CD4-positive, alpha-beta T cell (primary cell): Measurements from ENCODE around the gene CCDC87. TPM values are rescaled to one million over a fixed set of nuclear protein-coding genes. Genes with fewer than 3 reads are reported as not detected.

Source experiments
- ATAC-seq: fragments of 200-7000 bp; cut with Tn5 transposase; one replicate; pipeline ENCODE4 v1.10.0; 2022; ENCODE audit warnings: mild to moderate bottlenecking; ENCODE audit not compliant: poor library complexity
- CTCF ChIA-PET: fragments of 350-600 bp; sonication (Branson Sonifier 250); formaldehyde crosslinking; loops from one replicate; lab custom pipeline; 2021; ENCODE audit warnings: antibody characterized with exemption, inconsistent platforms; lab: Charles Lee
- POLR2A ChIA-PET: fragments of 350-600 bp; sonication (Branson Sonifier 250); formaldehyde crosslinking; loops from one replicate; lab custom pipeline; 2021; ENCODE audit warnings: antibody characterized with exemption, inconsistent platforms; lab: Charles Lee
- DNase-seq, 14 experiments: peaks; one replicate each; pipeline ENCODE4 v3.0.0-alpha.2; 2013 to 2020; ENCODE audit warnings: mixed read lengths in 2 of 14
- H3K27ac ChIP-seq, 2 donors: one replicate each; pipeline versions ENCODE4 v1.5.1 to v1.7.0; 2013; ENCODE audit warnings: low read length in 2 of 2, low read depth in 1 of 2, mild to moderate bottlenecking in 1 of 2
- H3K27me3 ChIP-seq, 2 experiments: 1 replicate in 1 of 2; 2 replicates in 1 of 2; pipeline versions ENCODE4 v1.6.1 to v1.7.0; 2013; ENCODE audit warnings: low read length in 2 of 2, control low read depth in 1 of 2, mild to moderate bottlenecking in 1 of 2, moderate library complexity in 1 of 2; ENCODE audit not compliant: insufficient read depth in 2 of 2, control insufficient read depth in 1 of 2
- H3K36me3 ChIP-seq: one replicate; pipeline ENCODE4 v1.6.1; 2013; ENCODE audit warnings: low read length, control low read depth; ENCODE audit not compliant: insufficient read depth
- H3K4me1 ChIP-seq: one replicate; pipeline ENCODE4 v1.6.1; 2013; ENCODE audit warnings: low read length, control low read depth; ENCODE audit not compliant: insufficient read depth
- H3K4me3 ChIP-seq: one replicate; pipeline ENCODE4 v1.5.1; 2013; ENCODE audit warnings: mild to moderate bottlenecking, low read length, moderate library complexity
- H3K9me3 ChIP-seq, 2 experiments: 1 replicate in 1 of 2; 2 replicates in 1 of 2; pipeline versions ENCODE4 v1.6.1 to v1.7.0; 2013; ENCODE audit warnings: low read length in 2 of 2, mild to moderate bottlenecking in 2 of 2, control low read depth in 1 of 2, moderate library complexity in 1 of 2; ENCODE audit not compliant: control insufficient read depth in 1 of 2, insufficient read depth in 1 of 2
- H3K27ac Mint-ChIP-seq: one replicate; pipeline ENCODE4 v1.8.0; 2020; ENCODE audit warnings: mixed read lengths
- H3K27me3 Mint-ChIP-seq: one replicate; pipeline ENCODE4 v1.8.0; 2021; ENCODE audit warnings: mixed read lengths
- H3K36me3 Mint-ChIP-seq: one replicate; pipeline ENCODE4 v1.8.0; 2021; ENCODE audit warnings: low read depth, mixed read lengths
- H3K4me1 Mint-ChIP-seq: one replicate; pipeline ENCODE4 v1.8.0; 2021; ENCODE audit warnings: low read depth, mixed read lengths
- H3K4me3 Mint-ChIP-seq: one replicate; pipeline ENCODE4 v1.8.0; 2020; ENCODE audit warnings: mild to moderate bottlenecking, mixed read lengths
- H3K9me3 Mint-ChIP-seq: one replicate; pipeline ENCODE4 v1.8.0; 2020; ENCODE audit warnings: mixed read lengths
- intact Hi-C, 2 experiments: fragments of 100-400 bp; cut with DNase I in 1 of 2; cut with micrococcal nuclease in 1 of 2; formaldehyde crosslinking; loops; one replicate each; pipeline versions ENCODE4 v1.15.1 to v1.9.0; 2023 to 2025; cut with DNase I, micrococcal nuclease
- total RNA-seq, 174 experiments: library from RNA in 2 of 174; stranded (reverse) in 2 of 174; gene quantifications; one replicate each; pipeline ENCODE4 v1.2.3 and lab custom pipeline; 2021 to 2026
- TF ChIP-seq, protein P1 (sequence below): fragments of 200-600 bp; IDR thresholded peaks from one replicate; pipeline ENCODE4 v1.8.0; 2022; ENCODE audit warnings: antibody characterized with exemption, mild to moderate bottlenecking

Gene CCDC87
- total RNA-seq, 2 experiments from 2014 or later: 0.22 to 0.25 TPM

DNA sequence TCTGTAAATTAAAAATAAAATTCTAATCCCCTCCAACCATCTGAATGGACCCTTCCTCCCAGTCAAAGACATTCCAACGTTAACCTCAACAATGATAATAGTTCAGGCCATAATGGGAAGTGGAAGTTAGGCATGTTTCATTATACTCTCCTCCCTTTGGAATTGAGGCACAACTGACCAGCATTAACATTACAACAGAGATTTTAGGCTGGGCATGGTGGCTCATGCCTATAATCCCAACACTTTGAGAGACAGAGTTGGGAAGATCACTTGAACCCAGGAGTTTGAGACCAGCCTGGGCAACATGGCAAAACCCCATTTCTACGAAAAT lies 22.0 kb downstream of the CCDC87 start:
- Histone ChIP-seq H3K27ac (no peak overlapping the region), H3K4me1 (peaks cover 12% of the 10 kb centered on the region), H3K9me3 (no peaks in the 10 kb centered on the region), H3K27me3 (no peaks in the 10 kb centered on the region), H3K36me3 (no peaks in the 10 kb centered on the region), H3K4me3 (no peak overlapping the region)
- POLR2A ChIA-PET: no interaction called here
- TF ChIP-seq, protein P1, sequence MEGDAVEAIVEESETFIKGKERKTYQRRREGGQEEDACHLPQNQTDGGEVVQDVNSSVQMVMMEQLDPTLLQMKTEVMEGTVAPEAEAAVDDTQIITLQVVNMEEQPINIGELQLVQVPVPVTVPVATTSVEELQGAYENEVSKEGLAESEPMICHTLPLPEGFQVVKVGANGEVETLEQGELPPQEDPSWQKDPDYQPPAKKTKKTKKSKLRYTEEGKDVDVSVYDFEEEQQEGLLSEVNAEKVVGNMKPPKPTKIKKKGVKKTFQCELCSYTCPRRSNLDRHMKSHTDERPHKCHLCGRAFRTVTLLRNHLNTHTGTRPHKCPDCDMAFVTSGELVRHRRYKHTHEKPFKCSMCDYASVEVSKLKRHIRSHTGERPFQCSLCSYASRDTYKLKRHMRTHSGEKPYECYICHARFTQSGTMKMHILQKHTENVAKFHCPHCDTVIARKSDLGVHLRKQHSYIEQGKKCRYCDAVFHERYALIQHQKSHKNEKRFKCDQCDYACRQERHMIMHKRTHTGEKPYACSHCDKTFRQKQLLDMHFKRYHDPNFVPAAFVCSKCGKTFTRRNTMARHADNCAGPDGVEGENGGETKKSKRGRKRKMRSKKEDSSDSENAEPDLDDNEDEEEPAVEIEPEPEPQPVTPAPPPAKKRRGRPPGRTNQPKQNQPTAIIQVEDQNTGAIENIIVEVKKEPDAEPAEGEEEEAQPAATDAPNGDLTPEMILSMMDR: no peak
- Mint-ChIP-seq H3K36me3 (no peaks in the 10 kb centered on the region), H3K27ac (no peak overlapping the region), H3K4me1 (no peaks in the 10 kb centered on the region), H3K27me3 (peaks cover 18% of the 10 kb centered on the region), H3K9me3 (no peaks in the 10 kb centered on the region), H3K4me3 (peak overlapping the region; percentile 51)
- DNase-seq (no peak), ATAC-seq (no peak)
- CTCF ChIA-PET: interaction anchor here (0.7 kb wide), 1 partner anchor 107 kb away, joined by 3 read pairs; no protein-coding TSS in a partner anchor
- intact Hi-C loops: no loop called here

DNA sequence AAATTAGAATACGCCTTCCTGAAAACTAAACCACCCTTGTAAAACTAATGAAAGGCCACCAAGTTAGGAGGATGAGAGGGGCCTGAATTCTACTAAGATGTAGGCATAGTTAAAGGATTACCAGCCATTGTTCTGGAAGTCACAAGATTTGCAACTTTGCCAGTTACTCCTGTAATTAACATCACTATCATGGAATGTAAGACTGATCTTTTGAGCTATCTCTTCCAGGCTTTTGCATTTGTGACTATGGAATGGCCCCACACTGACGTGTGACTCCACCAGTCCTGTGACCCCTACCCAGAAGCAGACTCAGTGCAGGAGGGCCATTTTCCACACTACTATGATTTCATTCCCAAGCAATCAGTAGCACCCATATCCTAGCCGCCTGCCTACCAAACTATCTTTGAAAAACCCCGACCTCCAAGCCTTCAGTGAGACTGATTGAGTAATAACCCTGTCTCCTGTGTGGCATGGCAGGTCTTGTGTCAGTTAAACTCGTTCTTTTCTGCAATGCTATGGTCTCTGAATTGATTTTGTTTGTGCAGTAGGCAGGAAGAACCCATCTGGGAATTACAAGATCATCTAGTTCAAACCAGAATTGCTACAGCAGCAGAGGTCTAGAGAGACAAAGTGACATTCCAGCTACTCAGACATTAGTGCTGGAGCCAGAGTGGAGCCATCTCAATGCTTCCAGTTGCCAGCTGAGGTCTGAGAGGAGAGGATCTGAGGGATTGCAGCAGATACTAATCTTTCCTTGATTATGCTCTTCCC lies 22.6 kb downstream of the CCDC87 start:
- peak overlapping the region; percentile 51 for H3K4me3 Mint-ChIP-seq

DNA sequence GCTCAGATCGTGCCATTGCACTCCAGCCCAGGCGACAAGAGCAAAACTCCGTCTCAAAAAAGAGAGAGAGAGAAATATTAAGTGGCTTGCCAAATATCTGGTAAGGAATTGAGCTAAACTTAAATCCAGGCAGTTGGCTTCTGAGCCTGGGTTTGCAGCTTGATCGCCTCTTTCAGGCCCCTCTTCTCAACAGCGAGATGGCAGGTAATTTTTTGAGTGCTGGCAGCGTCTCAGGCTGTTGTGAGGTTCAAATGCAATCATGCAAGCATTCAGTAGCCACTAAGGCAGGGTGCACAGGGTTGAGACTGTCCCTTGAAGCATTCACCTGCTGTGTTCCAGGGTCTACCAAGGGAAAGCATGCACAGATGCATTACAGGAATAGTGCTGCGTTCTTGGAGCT lies 23.8 kb downstream of the CCDC87 start:
- intact Hi-C loops: no loop called here
- CTCF ChIA-PET: interaction anchor here (1.2 to 1.6 kb wide), 2 partner anchors 23 to 110 kb away, joined by 3 to 4 read pairs; partner anchors contain the start of gene CCDC87
- no peak for DNase-seq
- no peak overlapping the region for H3K4me3 ChIP-seq
- TF ChIP-seq, protein P1: no peak
- POLR2A ChIA-PET: interaction anchor here (0.6 to 3.6 kb wide), 8 partner anchors 23 to 274 kb away, joined by 3 to 35 read pairs (median 9); partner anchors contain the start of genes ACTN3, CCDC87, RBM14 and RBM4
- H3K27ac Mint-ChIP-seq: no peak overlapping the region
- no peaks in the 10 kb centered on the region for H3K36me3 ChIP-seq
- H3K27me3 Mint-ChIP-seq: peaks cover 12% of the 10 kb centered on the region
- H3K4me1 ChIP-seq: peaks cover 12% of the 10 kb centered on the region
- H3K9me3 Mint-ChIP-seq: no peaks in the 10 kb centered on the region
- no peaks in the 10 kb centered on the region for H3K27me3 ChIP-seq
- H3K36me3 Mint-ChIP-seq: no peaks in the 10 kb centered on the region
- H3K4me1 Mint-ChIP-seq: no peaks in the 10 kb centered on the region
- ATAC-seq: no peak
- H3K9me3 ChIP-seq: no peaks in the 10 kb centered on the region
- H3K4me3 Mint-ChIP-seq: peak overlapping the region; percentile 76
- H3K27ac ChIP-seq: no peak overlapping the region

More for the DNA sequence above, 22.6 kb downstream of the CCDC87 start:
- ChIA-PET CTCF (interaction anchor here (1.6 kb wide), 1 partner anchor 22 kb away, joined by 3 read pairs; the partner anchor contains the start of gene CCDC87), POLR2A (interaction anchor here (2.3 to 3.6 kb wide), 3 partner anchors 24 to 108 kb away, joined by 12 to 35 read pairs (median 20); partner anchors contain the start of genes ACTN3, RBM14, RBM4B and ZDHHC24)
- DNase-seq (no peak), ATAC-seq (no peak)
- Histone ChIP-seq H3K9me3 (no peaks in the 10 kb centered on the region), H3K27me3 (no peaks in the 10 kb centered on the region), H3K4me3 (no peak overlapping the region), H3K4me1 (peaks cover 12% of the 10 kb centered on the region), H3K27ac (no peak overlapping the region), H3K36me3 (no peaks in the 10 kb centered on the region)
- Mint-ChIP-seq H3K36me3 (no peaks in the 10 kb centered on the region), H3K27me3 (peaks cover 18% of the 10 kb centered on the region), H3K27ac (no peak overlapping the region), H3K4me1 (no peaks in the 10 kb centered on the region), H3K9me3 (no peaks in the 10 kb centered on the region)
- intact Hi-C loops: no loop called here
- TF ChIP-seq, protein P1: no peak
